GM20431 (cell line): ENCODE measurements around the gene CACNG5.

Source experiments
- in situ Hi-C: fragments of 300-500 bp; cut with MseI, MboI; formaldehyde crosslinking; loops from one replicate; pipeline ENCODE4 v1.15.0; 2020; ENCODE audit warnings: low sequenced_read_pairs; ENCODE audit not compliant: unreplicated experiment

The CACNG5 gene

DNA sequence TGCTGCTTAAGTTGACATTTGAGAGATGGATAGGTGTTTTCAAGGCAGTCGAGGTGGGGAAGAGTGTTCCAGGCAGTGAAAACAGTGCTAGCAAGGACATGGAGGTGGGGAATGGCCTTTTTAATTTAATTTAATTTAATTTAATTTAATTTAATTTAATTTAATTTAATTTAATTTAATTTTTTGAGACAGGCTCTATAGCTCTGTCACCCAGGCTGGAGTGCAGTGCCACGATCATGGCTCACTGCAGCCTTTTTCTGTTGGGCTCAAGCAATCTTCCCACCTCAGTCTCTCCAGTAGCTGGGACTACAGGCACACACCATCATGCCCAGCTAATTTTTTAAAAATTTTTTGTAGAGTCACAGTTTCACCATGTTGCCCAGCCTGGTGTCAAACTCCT is 97.4 kb downstream of the CACNG5 start:
- in situ Hi-C loops: no loop called here

DNA sequence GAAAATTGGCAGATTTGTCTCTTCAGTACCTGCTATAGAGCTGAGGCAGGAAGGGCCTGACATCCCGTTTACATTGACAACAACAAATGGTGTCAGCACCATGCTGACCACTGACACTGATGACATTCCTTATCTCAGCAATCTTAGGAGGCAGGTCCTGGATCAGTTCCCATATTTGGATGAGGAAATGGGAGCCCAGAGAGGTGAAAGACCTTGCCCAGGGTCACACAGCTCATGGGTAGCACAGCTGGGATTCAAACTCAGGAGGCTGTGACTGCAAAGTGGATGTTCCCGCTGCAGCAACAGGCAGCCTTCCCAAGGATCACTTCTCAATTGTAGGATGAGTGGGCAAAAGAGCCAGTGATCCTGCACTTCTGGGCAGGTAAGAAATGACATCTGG is 99.1 kb downstream of the CACNG5 start:
- in situ Hi-C loops: no loop called here
